HG03095 (cell line): ENCODE measurements around the gene ATXN7.

Source experiments
- ATAC-seq: cut with Tn5 transposase; IDR thresholded peaks from one replicate; pipeline ENCODE4 v1.9.1; 2021; ENCODE audit warnings: moderate library complexity; ENCODE audit not compliant: unreplicated experiment

Gene ATXN7

GRCh38 chr3:63979093-63979885, 115.6 kb downstream of the ATXN7 start:
- no peak for ATAC-seq

GRCh38 chr3:63980019-63980418, 116.4 kb downstream of the ATXN7 start:
- ATAC-seq: no peak

- no peak for ATAC-seq
These were observed 117.3 kb downstream of the ATXN7 start for GRCh38 chr3:63980830-63981498.

- ATAC-seq: no peak
These were observed 118.3 kb downstream of the ATXN7 start for GRCh38 chr3:63981980-63982379.

GRCh38 chr3:63984391-63984790, 120.7 kb downstream of the ATXN7 start:
- ATAC-seq: no peak

GRCh38 chr3:63986146-63986545, 122.5 kb downstream of the ATXN7 start:
- no peak for ATAC-seq

- no peak for ATAC-seq
These were observed 123.2 kb downstream of the ATXN7 start for GRCh38 chr3:63986831-63987230.

GRCh38 chr3:63988943-63989342, 125.3 kb downstream of the ATXN7 start:
- no peak for ATAC-seq

- no peak for ATAC-seq
These were observed 126.5 kb downstream of the ATXN7 start for GRCh38 chr3:63990204-63990603.

GRCh38 chr3:63990733-63991132, 127.1 kb downstream of the ATXN7 start:
- ATAC-seq: no peak

- no peak for ATAC-seq
These were observed 128.0 kb downstream of the ATXN7 start for GRCh38 chr3:63991666-63992065.

GRCh38 chr3:63992516-63993209, 129.0 kb downstream of the ATXN7 start:
- ATAC-seq: no peak

GRCh38 chr3:63993653-63994079, 130.0 kb downstream of the ATXN7 start:
- ATAC-seq: peak; percentile 79

GRCh38 chr3:63995086-63995485, 131.4 kb downstream of the ATXN7 start:
- ATAC-seq: no peak

GRCh38 chr3:63998852-63999754, 135.4 kb downstream of the ATXN7 start:
- no peak for ATAC-seq

- no peak for ATAC-seq
These were observed 136.9 kb downstream of the ATXN7 start for GRCh38 chr3:64000453-64001055.

- ATAC-seq: no peak
These were observed 138.6 kb downstream of the ATXN7 start for GRCh38 chr3:64002233-64002632.

- ATAC-seq: no peak
These were observed 139.9 kb downstream of the ATXN7 start for GRCh38 chr3:64003589-64003988.

- no peak for ATAC-seq
These were observed 144.3 kb downstream of the ATXN7 start for GRCh38 chr3:64008017-64008416.
